HS-5 (cell line): ENCODE results near the gene CD22.
"Not testable (repeated sequence)": the region's sequence is repeated elsewhere in the genome, so short reads cannot be mapped to it uniquely, and the experiment has no call there.

Experiments
- DNase-seq: peaks from one replicate; pipeline ENCODE4 v3.0.0-alpha.2; 2012; ENCODE audit warnings: low read depth

CD22 gene

GRCh38 chr19:35328851-35329285 lies at the start of gene CD22:
Gene CD22 (plus strand): TSS chr19:35329187. CDS start chr19:35332041, 2,854 bp downstream.
- no peak for DNase-seq

- no peak for DNase-seq
Observed at GRCh38 chr19:35279374-35279773, 49.6 kb upstream of the CD22 start.

GRCh38 chr19:35279985-35280821 lies 48.8 kb upstream of the CD22 start:
- DNase-seq = no peak

DNA sequence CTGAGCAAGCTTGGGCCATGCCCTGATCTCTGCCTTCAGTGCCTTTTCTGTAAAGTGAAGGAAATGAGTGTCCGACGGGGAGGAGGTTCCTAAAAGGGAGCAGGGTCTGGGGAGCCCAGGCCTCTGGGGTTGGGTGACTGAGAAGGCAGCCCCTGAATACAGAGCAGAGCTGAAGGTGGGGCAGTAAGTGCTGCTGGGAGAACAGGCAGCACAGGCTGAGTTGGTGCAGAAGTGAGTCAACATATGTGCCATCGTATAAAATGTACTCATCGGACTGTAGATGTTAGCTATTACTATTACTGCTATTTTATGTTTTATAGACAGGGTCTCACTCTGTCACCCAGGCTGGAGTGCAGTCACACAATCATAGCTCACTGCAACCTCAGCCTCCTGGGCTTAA lies 47.7 kb upstream of the CD22 start:
- DNase-seq = no peak

DNA sequence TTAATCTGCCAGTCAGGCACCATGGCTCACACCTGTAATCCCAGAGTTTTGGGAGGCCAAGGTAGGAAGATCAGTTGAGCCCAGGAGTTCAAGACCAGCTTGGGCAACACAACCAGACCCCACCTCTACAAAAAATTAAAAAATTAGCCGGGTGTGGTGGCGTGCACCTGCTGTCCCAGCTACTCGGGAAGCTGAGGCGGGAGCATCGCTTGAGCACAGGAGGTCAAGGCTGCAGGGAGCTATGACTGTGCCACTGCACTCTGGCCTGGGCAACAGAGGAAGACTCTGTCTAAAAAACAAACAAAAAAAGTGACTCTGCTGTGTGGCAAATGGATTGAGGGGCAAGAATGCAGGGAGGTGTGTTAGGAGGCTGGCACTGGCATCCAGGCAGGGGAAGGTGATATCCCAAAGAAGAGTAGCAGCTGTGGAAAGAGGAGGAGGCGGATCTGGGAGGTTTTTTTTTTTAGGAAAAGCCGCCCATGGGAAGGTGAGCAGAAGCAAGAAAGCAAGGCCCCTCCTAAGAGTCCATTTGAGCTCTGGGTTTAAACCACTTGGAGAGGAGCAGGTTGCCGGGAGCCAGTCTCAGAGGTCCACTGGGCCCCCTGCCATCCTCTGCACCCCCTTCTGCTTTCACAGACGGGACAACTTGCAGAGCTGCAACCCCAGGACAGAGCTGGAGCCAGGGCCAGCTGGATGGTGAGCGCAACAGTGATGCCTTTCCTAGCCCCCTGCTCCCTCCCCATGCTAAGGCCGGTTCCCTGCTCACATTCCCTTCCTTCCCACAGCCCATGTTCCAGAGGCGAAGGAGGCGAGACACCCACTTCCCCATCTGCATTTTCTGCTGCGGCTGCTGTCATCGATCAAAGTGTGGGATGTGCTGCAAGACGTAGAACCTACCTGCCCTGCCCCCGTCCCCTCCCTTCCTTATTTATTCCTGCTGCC lies 44.6 kb upstream of the CD22 start:
- no peak for DNase-seq

GRCh38 chr19:35285095-35285449 lies 43.9 kb upstream of the CD22 start:
- DNase-seq = no peak

- not testable (repeated sequence) for DNase-seq
Observed at GRCh38 chr19:35285465-35285864, 43.5 kb upstream of the CD22 start.

DNA sequence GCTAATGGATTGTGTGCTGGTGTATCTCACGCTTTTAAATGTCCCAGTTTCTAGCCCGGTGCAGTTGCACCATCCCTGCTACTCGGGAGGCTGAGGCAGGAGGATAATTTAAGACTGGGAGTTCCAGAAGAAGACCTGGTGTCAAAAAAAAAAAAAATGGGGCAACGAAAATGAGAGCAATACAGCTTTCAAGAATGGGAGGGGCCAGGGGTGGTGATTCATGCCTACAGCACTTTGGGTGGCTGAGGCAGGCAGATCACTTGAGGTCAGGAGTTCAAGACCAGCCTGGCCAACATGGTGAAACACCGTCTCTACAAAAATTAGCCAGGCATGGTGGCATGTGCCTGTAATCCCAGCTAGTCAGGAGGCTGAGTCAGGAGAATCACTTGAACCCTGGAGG lies 42.9 kb upstream of the CD22 start:
- not testable (repeated sequence) for DNase-seq

GRCh38 chr19:35287713-35288112 lies 41.3 kb upstream of the CD22 start:
- no peak for DNase-seq

DNA sequence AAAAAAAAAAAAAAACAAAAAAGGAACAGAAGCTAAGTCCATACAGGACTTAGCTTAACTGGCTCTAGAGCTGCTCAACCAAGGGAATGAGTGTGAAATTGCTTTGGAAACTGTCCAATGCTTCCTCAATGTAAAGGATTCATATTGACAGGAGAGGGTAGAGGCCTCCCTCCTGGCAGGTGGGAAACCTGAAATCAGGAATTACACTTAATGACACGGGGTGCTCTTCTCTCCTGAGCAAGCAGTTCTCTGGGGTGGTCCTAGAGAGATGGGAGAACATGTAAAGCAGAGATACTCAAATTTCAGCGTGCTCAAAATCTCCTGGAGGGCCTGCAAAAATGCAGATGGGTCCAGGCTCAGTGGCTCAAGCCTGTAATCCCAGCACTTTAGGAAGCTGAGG lies 40.7 kb upstream of the CD22 start:
- DNase-seq = no peak

- no peak for DNase-seq
Observed at GRCh38 chr19:35288906-35289305, 40.1 kb upstream of the CD22 start.

DNA sequence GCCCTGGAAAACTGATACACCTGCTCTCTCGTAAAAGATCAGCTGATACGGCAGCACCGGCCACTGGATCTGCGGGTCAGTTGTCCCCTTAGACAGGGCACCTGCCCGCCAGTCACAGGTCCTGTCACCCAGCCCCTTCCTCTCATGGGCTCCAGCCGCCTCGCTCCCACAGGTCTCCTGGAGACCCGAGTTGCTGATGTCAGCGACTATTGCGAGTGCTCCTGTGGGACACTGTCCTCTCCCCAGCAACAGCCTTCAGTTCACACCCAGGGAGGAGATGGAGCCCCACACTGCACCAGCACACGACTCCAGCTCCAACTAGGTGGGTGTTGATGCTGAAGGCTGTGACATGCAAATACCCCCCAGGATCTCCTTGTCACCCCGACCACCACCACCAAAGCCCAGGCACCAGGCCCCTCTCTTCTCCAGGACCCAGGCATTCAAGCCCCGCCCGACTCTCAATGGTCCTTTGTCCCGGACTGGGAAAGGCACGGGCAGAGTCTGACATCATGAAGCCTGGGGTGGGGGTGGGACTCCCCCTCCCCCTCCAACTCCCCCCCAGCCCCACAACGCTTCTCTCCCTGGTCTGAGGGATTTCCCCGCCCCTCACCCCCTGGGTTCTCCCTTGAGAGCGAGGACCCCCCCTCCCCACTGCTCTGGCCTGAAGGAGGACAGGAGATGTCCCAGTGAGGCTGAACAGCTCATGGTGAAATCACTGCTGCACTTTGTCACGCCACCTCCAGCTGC lies 38.4 kb upstream of the CD22 start:
- no peak for DNase-seq

DNA sequence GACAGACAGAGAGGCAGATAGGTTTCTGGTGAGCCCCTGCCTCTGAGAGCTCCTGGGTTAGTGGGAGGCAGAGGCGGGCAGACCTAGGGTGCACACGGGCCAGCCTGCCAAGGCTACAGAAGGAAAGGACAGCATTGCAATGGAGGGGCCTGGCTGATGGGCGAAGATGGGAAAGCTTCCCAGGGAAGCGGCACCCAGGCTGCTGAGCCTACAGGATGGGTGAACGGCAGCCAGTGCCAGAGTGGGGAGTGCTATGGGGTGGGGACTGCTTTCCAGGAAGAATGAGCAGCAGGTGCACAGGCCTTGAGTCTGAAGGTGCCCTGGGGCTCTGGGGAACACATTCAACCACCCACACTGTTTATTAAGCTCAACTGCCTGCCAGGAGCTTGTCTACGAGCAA lies 37.7 kb upstream of the CD22 start:
- no peak for DNase-seq

DNA sequence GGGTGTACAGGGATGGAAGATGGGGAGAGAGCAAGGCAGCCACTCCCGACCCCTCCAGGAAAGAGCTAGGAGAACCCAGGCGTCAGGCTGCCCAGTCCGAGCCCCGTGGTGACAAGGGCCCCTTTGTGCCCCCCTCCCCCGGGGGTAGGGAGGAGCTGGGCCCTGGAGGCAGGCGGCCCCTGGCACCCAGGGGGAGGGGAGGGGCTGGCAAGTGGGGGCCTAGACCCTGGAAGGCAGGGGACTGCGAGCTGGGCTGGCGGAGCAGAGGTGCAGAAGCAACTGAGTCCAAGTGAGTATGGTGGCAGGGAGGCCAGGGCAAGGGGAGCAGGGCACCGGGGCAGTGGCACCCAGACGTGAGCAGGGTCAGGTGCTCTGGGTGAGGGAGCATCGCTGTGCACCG lies 37.1 kb upstream of the CD22 start, which contains the start of gene MAG:
TSS of gene MAG (plus strand) at position 246 of the 400 bp plus-strand sequence. CDS start 3,248 bp downstream, outside the sequence.
- no peak for DNase-seq

DNA sequence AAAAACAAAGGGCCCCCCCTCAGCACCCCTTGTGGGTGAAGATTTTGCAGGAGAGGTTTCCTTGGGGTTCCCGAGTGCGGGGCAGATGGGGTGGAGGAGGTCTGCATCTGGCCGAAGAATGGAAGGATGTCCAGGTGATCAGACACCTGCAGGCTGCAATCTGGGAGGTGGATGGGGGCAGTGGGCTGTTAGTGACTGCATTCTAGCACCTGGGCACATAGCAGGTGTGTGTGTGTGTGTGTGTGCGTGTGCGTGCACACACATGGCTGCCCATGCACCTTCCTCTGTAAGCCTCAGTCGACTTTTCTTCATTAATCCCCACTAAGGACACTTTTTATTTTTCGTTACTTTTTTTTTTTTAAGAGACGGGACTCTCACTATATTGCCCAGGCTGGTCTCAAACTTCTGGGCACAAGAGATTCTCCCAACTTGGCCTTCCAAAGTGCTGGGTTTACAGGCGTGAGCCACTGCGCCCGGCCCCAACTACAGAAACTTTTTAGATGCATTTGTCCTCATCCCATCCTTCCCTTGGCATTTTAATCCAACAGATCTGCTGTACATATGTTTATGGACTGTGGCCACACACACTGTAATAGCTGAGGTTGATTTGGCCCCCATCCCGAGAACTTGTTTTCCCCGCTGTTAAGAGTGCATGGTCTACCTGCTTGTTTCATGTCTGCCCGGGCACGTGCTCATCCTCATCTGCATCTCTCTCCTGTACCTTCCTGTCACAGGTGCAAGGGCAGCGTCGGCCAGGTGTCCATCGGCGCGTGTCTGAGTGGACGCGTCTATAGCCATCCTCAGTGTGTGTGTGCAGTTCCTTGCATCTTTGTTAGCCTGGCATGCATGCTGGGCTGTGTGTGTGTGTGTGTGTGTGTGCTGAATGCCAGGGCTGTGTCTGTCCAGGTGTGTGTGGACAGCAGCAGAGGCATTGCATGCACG lies 36.3 kb upstream of the CD22 start:
- no peak for DNase-seq

GRCh38 chr19:35293363-35293739 lies 35.6 kb upstream of the CD22 start:
- no peak for DNase-seq

DNA sequence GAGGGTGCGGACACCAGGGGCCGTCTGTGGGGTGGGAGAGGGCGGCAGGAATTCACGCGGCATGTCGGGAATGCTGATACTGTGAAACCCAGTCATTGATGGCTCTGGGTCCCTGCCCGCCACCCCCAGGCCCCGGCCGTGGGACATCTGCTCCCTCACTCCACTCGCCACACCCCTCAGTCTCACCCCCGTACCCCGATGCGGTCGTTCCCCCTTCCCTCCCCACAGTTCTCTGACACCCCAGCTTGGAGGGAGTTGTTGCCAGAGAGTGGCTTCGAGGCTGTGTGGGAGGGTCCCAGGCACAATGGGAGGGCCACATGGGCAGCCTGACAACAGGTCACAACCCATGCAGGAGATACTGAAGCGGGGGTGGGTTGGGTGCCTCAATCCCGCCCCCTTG lies 35.2 kb upstream of the CD22 start:
- DNase-seq = no peak

GRCh38 chr19:35294328-35294727 lies 34.7 kb upstream of the CD22 start:
- no peak for DNase-seq

GRCh38 chr19:35294859-35295791 lies 33.9 kb upstream of the CD22 start:
- DNase-seq = no peak
